Panc1 (cell line): ENCODE results near the gene ENGASE.

ENCODE experiments used
- CTCF ChIP-seq: fragments of 450-650 bp; IDR thresholded peaks from 2 replicates; pipeline ENCODE4 v1.5.1; 2017; ENCODE audit warnings: mild to moderate bottlenecking
- POLR2AphosphoS5 ChIP-seq: IDR thresholded peaks from 2 replicates; pipeline ENCODE4 v1.6.1; 2012; ENCODE audit warnings: mild to moderate bottlenecking, low read depth, low read length, moderate library complexity
- REST ChIP-seq, 2 experiments: IDR thresholded peaks; 2 replicates each; pipeline ENCODE4 v1.6.1; 2011 to 2012; ENCODE audit warnings: low read depth in 2 of 2, control low read depth in 1 of 2, low read length in 1 of 2, mild to moderate bottlenecking in 1 of 2, moderate library complexity in 1 of 2; ENCODE audit not compliant: insufficient read depth in 1 of 2

- TF ChIP-seq CTCF (no peak), POLR2AphosphoS5 (no peak), REST (IDR thresholded peaks at IDR 0.05; ENCODE audit: insufficient read depth in 1 of 2, low read depth in 2 of 2, low read length in 1 of 2) (no peak)
Observed at GRCh38 chr17:79027925-79028491, 46.6 kb upstream of the ENGASE start.
